HepG2 (cell line): ENCODE results near the gene NRDC.

Experiments used
- FOXA1 ChIP-seq, 2 experiments: fragments of 450-650 bp in 1 of 2; sonication (generic) in 1 of 2; formaldehyde crosslinking in 1 of 2; IDR thresholded peaks; 2 replicates each; pipeline versions ENCODE4 v1.4.0 to v1.6.1; 2016 to 2020; ENCODE audit warnings: missing genetic modification reagents in 1 of 2
- GATAD1 ChIP-seq: IDR thresholded peaks from 2 replicates; pipeline ENCODE4 v1.6.1; 2016; ENCODE audit warnings: missing genetic modification reagents, missing compliant biosample characterization
- MXI1 ChIP-seq: IDR thresholded peaks from 3 replicates; pipeline ENCODE4 v1.6.1; 2012; ENCODE audit warnings: low read depth, low read length, inconsistent platforms, borderline replicate concordance
- NFE2L1 ChIP-seq: sonication (generic); formaldehyde crosslinking; IDR thresholded peaks from 2 replicates; pipeline ENCODE4 v1.4.0; 2020; ENCODE audit warnings: missing genetic modification reagents, mild to moderate bottlenecking, borderline replicate concordance
- RAD51 ChIP-seq: fragments of 450-650 bp; IDR thresholded peaks from 2 replicates; pipeline ENCODE4 v1.6.1; 2016; ENCODE audit warnings: borderline replicate concordance
- TBL1XR1 ChIP-seq: fragments of 150-350 bp; IDR thresholded peaks from 2 replicates; pipeline ENCODE4 v1.6.1; 2014; ENCODE audit warnings: borderline replicate concordance, low read length; ENCODE audit not compliant: partially characterized antibody
- ZFP36L2 ChIP-seq: sonication (generic); formaldehyde crosslinking; IDR thresholded peaks from 2 replicates; pipeline ENCODE4 v1.4.0; 2020; ENCODE audit warnings: missing genetic modification reagents
- ZKSCAN1 ChIP-seq: fragments of 150-350 bp; IDR thresholded peaks from 2 replicates; pipeline ENCODE4 v1.6.1; 2014; ENCODE audit warnings: low read length
- ZNF274 ChIP-seq: sonication (generic); formaldehyde crosslinking; IDR thresholded peaks from 2 replicates; pipeline ENCODE4 v1.5.1; 2020; ENCODE audit warnings: mild to moderate bottlenecking, missing genetic modification reagents
- ZNF367 ChIP-seq: sonication (generic); formaldehyde crosslinking; IDR thresholded peaks from 2 replicates; pipeline ENCODE4 v1.4.0; 2020; ENCODE audit warnings: missing genetic modification reagents, borderline replicate concordance
- TF ChIP-seq, protein P1 (sequence below): sonication (generic); formaldehyde crosslinking; IDR thresholded peaks from 2 replicates; pipeline ENCODE4 v1.5.0; 2020; ENCODE audit warnings: mild to moderate bottlenecking, missing genetic modification reagents, moderate library complexity
- TF ChIP-seq, protein P2 (sequence below): sonication (generic); formaldehyde crosslinking; IDR thresholded peaks from 2 replicates; pipeline ENCODE4 v1.4.0; 2020; ENCODE audit warnings: missing genetic modification reagents

DNA sequence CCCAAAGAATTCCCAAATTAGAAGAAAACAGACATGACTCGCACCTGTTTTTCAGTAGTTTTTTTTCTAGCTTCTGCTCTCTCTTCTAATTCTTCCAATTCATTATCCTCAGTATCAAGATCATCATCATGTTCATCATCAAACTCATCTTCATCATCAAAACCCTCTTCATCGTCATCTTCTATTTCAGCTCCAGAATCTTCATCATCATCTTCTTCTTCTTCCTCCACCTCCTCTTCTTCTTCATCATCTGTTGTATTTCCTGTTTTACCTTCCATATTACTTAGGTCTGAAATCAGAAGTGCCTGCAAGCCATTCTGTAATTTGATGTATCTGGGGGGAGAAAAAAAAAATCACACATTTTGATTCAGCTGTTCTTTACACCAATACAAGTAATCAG lies 38.3 kb downstream of the NRDC start:
- TF ChIP-seq ZNF274 = no peak
- no peak for TF ChIP-seq ZKSCAN1
- TF ChIP-seq ZNF367 (CRISPR knock-in tag) = no peak
- no peak for TF ChIP-seq GATAD1 (CRISPR knock-in tag)
- TF ChIP-seq TBL1XR1 = no peak
- TF ChIP-seq, protein P1, sequence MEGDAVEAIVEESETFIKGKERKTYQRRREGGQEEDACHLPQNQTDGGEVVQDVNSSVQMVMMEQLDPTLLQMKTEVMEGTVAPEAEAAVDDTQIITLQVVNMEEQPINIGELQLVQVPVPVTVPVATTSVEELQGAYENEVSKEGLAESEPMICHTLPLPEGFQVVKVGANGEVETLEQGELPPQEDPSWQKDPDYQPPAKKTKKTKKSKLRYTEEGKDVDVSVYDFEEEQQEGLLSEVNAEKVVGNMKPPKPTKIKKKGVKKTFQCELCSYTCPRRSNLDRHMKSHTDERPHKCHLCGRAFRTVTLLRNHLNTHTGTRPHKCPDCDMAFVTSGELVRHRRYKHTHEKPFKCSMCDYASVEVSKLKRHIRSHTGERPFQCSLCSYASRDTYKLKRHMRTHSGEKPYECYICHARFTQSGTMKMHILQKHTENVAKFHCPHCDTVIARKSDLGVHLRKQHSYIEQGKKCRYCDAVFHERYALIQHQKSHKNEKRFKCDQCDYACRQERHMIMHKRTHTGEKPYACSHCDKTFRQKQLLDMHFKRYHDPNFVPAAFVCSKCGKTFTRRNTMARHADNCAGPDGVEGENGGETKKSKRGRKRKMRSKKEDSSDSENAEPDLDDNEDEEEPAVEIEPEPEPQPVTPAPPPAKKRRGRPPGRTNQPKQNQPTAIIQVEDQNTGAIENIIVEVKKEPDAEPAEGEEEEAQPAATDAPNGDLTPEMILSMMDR (CRISPR knock-in tag) = no peak
- no peak for TF ChIP-seq FOXA1 (IDR thresholded peaks at IDR 0.05)
- TF ChIP-seq FOXA1 (CRISPR knock-in tag; IDR thresholded peaks at IDR 0.05) = no peak
- TF ChIP-seq, protein P2, sequence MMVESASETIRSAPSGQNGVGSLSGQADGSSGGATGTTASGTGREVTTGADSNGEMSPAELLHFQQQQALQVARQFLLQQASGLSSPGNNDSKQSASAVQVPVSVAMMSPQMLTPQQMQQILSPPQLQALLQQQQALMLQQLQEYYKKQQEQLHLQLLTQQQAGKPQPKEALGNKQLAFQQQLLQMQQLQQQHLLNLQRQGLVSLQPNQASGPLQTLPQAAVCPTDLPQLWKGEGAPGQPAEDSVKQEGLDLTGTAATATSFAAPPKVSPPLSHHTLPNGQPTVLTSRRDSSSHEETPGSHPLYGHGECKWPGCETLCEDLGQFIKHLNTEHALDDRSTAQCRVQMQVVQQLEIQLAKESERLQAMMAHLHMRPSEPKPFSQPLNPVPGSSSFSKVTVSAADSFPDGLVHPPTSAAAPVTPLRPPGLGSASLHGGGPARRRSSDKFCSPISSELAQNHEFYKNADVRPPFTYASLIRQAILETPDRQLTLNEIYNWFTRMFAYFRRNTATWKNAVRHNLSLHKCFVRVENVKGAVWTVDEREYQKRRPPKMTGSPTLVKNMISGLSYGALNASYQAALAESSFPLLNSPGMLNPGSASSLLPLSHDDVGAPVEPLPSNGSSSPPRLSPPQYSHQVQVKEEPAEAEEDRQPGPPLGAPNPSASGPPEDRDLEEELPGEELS = no peak
- no peak for TF ChIP-seq NFE2L1 (CRISPR knock-in tag)
- TF ChIP-seq RAD51 = no peak
- no peak for TF ChIP-seq MXI1
- no peak for TF ChIP-seq ZFP36L2
